ENCODE data around the gene TAF4.

TAF4 gene

GRCh38 chr20:62012631-62013030 is 53.0 kb downstream of the TAF4 start:
- Histone ChIP-seq H3K27me3 (ENCODE audit: insufficient read depth, low read length) (no peaks in the 10 kb centered on the region), H3K9me3 (ENCODE audit: insufficient read depth, low read depth, low read length) (no peaks in the 10 kb centered on the region), H3K27ac (ENCODE audit: low read length) (no peak overlapping the region), H3K9ac (ENCODE audit: low read depth, low read length) (no peak overlapping the region), H3K4me3 (ENCODE audit: low read length) (no peak overlapping the region), H3K4me1 (ENCODE audit: insufficient read depth, low read length) (no peaks in the 10 kb centered on the region), H3K36me3 (ENCODE audit: insufficient read depth, low read depth, low read length) (peaks cover 46% of the 10 kb centered on the region)

- H3K27ac ChIP-seq (ENCODE audit: low read length): no peak overlapping the region
- H3K9ac ChIP-seq (ENCODE audit: low read depth, low read length): no peak overlapping the region
- no peak overlapping the region for H3K4me3 ChIP-seq (ENCODE audit: low read length)
- no peaks in the 10 kb centered on the region for H3K4me1 ChIP-seq (ENCODE audit: insufficient read depth, low read length)
- no peaks in the 10 kb centered on the region for H3K27me3 ChIP-seq (ENCODE audit: insufficient read depth, low read length)
- no peaks in the 10 kb centered on the region for H3K9me3 ChIP-seq (ENCODE audit: insufficient read depth, low read depth, low read length)
- peaks cover 52% of the 10 kb centered on the region for H3K36me3 ChIP-seq (ENCODE audit: insufficient read depth, low read depth, low read length)
Observed at GRCh38 chr20:62011938-62012534, 53.6 kb downstream of the TAF4 start.

- Histone ChIP-seq H3K27ac (ENCODE audit: low read length) (no peak overlapping the region), H3K9ac (ENCODE audit: low read depth, low read length) (no peak overlapping the region)
Observed at GRCh38 chr20:62011403-62011790, 54.3 kb downstream of the TAF4 start.

GRCh38 chr20:62010551-62011402 is 54.9 kb downstream of the TAF4 start:
- Histone ChIP-seq H3K9me3 (ENCODE audit: insufficient read depth, low read depth, low read length) (no peaks in the 10 kb centered on the region), H3K9ac (ENCODE audit: low read depth, low read length) (no peak overlapping the region), H3K27me3 (ENCODE audit: insufficient read depth, low read length) (no peaks in the 10 kb centered on the region), H3K4me1 (ENCODE audit: insufficient read depth, low read length) (no peaks in the 10 kb centered on the region), H3K4me3 (ENCODE audit: low read length) (no peak overlapping the region), H3K36me3 (ENCODE audit: insufficient read depth, low read depth, low read length) (peaks cover 65% of the 10 kb centered on the region), H3K27ac (ENCODE audit: low read length) (no peak overlapping the region)

More at GRCh38 chr20:62011403-62011790, 54.3 kb downstream of the TAF4 start:
- H3K36me3 ChIP-seq (ENCODE audit: insufficient read depth, low read depth, low read length): peaks cover 59% of the 10 kb centered on the region
- no peaks in the 10 kb centered on the region for H3K9me3 ChIP-seq (ENCODE audit: insufficient read depth, low read depth, low read length)
- no peaks in the 10 kb centered on the region for H3K27me3 ChIP-seq (ENCODE audit: insufficient read depth, low read length)
- H3K4me1 ChIP-seq (ENCODE audit: insufficient read depth, low read length): no peaks in the 10 kb centered on the region
- H3K4me3 ChIP-seq (ENCODE audit: low read length): no peak overlapping the region

- no peaks in the 10 kb centered on the region for H3K4me1 ChIP-seq (ENCODE audit: insufficient read depth, low read length)
- no peaks in the 10 kb centered on the region for H3K27me3 ChIP-seq (ENCODE audit: insufficient read depth, low read length)
- H3K36me3 ChIP-seq (ENCODE audit: insufficient read depth, low read depth, low read length): peaks cover 73% of the 10 kb centered on the region
- H3K27ac ChIP-seq (ENCODE audit: low read length): no peak overlapping the region
- H3K4me3 ChIP-seq (ENCODE audit: low read length): no peak overlapping the region
- no peaks in the 10 kb centered on the region for H3K9me3 ChIP-seq (ENCODE audit: insufficient read depth, low read depth, low read length)
- H3K9ac ChIP-seq (ENCODE audit: low read depth, low read length): no peak overlapping the region
Observed at GRCh38 chr20:62009869-62010445, 55.7 kb downstream of the TAF4 start.

- Histone ChIP-seq H3K27ac (ENCODE audit: low read length) (no peak overlapping the region), H3K4me1 (ENCODE audit: insufficient read depth, low read length) (no peaks in the 10 kb centered on the region), H3K36me3 (ENCODE audit: insufficient read depth, low read depth, low read length) (peaks cover 79% of the 10 kb centered on the region), H3K4me3 (ENCODE audit: low read length) (no peak overlapping the region), H3K27me3 (ENCODE audit: insufficient read depth, low read length) (no peaks in the 10 kb centered on the region), H3K9ac (ENCODE audit: low read depth, low read length) (no peak overlapping the region), H3K9me3 (ENCODE audit: insufficient read depth, low read depth, low read length) (no peaks in the 10 kb centered on the region)
Observed at GRCh38 chr20:62009322-62009721, 56.4 kb downstream of the TAF4 start.

- Histone ChIP-seq H3K9me3 (ENCODE audit: insufficient read depth, low read depth, low read length) (no peaks in the 10 kb centered on the region), H3K27me3 (ENCODE audit: insufficient read depth, low read length) (no peaks in the 10 kb centered on the region), H3K9ac (ENCODE audit: low read depth, low read length) (no peak overlapping the region), H3K27ac (ENCODE audit: low read length) (no peak overlapping the region), H3K36me3 (ENCODE audit: insufficient read depth, low read depth, low read length) (peaks cover 83% of the 10 kb centered on the region), H3K4me1 (ENCODE audit: insufficient read depth, low read length) (no peaks in the 10 kb centered on the region), H3K4me3 (ENCODE audit: low read length) (no peak overlapping the region)
Observed at GRCh38 chr20:62008643-62009183, 57.0 kb downstream of the TAF4 start.

GRCh38 chr20:62007127-62007647 is 58.5 kb downstream of the TAF4 start:
- H3K9me3 ChIP-seq (ENCODE audit: insufficient read depth, low read depth, low read length): no peaks in the 10 kb centered on the region
- no peak overlapping the region for H3K9ac ChIP-seq (ENCODE audit: low read depth, low read length)
- H3K36me3 ChIP-seq (ENCODE audit: insufficient read depth, low read depth, low read length): peaks cover 84% of the 10 kb centered on the region

GRCh38 chr20:62006482-62006881 is 59.2 kb downstream of the TAF4 start:
- Histone ChIP-seq H3K27me3 (ENCODE audit: insufficient read depth, low read length) (no peaks in the 10 kb centered on the region), H3K9me3 (ENCODE audit: insufficient read depth, low read depth, low read length) (no peaks in the 10 kb centered on the region), H3K9ac (ENCODE audit: low read depth, low read length) (no peak overlapping the region), H3K36me3 (ENCODE audit: insufficient read depth, low read depth, low read length) (peaks cover 86% of the 10 kb centered on the region), H3K4me1 (ENCODE audit: insufficient read depth, low read length) (no peaks in the 10 kb centered on the region), H3K4me3 (ENCODE audit: low read length) (no peak overlapping the region), H3K27ac (ENCODE audit: low read length) (no peak overlapping the region)

More at GRCh38 chr20:62007127-62007647, 58.5 kb downstream of the TAF4 start:
- Histone ChIP-seq H3K27me3 (ENCODE audit: insufficient read depth, low read length) (no peaks in the 10 kb centered on the region), H3K27ac (ENCODE audit: low read length) (no peak overlapping the region), H3K4me1 (ENCODE audit: insufficient read depth, low read length) (no peaks in the 10 kb centered on the region), H3K4me3 (ENCODE audit: low read length) (no peak overlapping the region)

- Histone ChIP-seq H3K9me3 (ENCODE audit: insufficient read depth, low read depth, low read length) (no peaks in the 10 kb centered on the region), H3K4me1 (ENCODE audit: insufficient read depth, low read length) (no peaks in the 10 kb centered on the region), H3K36me3 (ENCODE audit: insufficient read depth, low read depth, low read length) (peaks cover 98% of the 10 kb centered on the region), H3K27me3 (ENCODE audit: insufficient read depth, low read length) (no peaks in the 10 kb centered on the region), H3K4me3 (ENCODE audit: low read length) (no peak overlapping the region), H3K27ac (ENCODE audit: low read length) (no peak overlapping the region), H3K9ac (ENCODE audit: low read depth, low read length) (no peak overlapping the region)
Observed at GRCh38 chr20:62004614-62005013, 61.1 kb downstream of the TAF4 start.

GRCh38 chr20:62003567-62004405 is 61.9 kb downstream of the TAF4 start:
- H3K36me3 ChIP-seq (ENCODE audit: insufficient read depth, low read depth, low read length): peaks cover 98% of the 10 kb centered on the region
- H3K27me3 ChIP-seq (ENCODE audit: insufficient read depth, low read length): no peaks in the 10 kb centered on the region
- no peaks in the 10 kb centered on the region for H3K9me3 ChIP-seq (ENCODE audit: insufficient read depth, low read depth, low read length)
- H3K9ac ChIP-seq (ENCODE audit: low read depth, low read length): no peak overlapping the region
- H3K4me3 ChIP-seq (ENCODE audit: low read length): no peak overlapping the region
- H3K4me1 ChIP-seq (ENCODE audit: insufficient read depth, low read length): no peaks in the 10 kb centered on the region
- H3K27ac ChIP-seq (ENCODE audit: low read length): no peak overlapping the region

All from iPS-20b (cell line).